ENCODE results near the gene AXDND1. TPM values are rescaled to one million over a fixed set of nuclear protein-coding genes. Genes with fewer than 3 reads are reported as not detected.

AXDND1 gene
- polyA plus RNA-seq, 1 of the 3 experiments (the other 2 are of a cell fraction), result 0.16 TPM

- TF ChIP-seq, protein P1, sequence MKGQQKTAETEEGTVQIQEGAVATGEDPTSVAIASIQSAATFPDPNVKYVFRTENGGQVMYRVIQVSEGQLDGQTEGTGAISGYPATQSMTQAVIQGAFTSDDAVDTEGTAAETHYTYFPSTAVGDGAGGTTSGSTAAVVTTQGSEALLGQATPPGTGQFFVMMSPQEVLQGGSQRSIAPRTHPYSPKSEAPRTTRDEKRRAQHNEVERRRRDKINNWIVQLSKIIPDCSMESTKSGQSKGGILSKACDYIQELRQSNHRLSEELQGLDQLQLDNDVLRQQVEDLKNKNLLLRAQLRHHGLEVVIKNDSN (IDR thresholded peaks at IDR 0.05; ENCODE audit: borderline replicate concordance, low read depth), result no peak
- TF ChIP-seq NRF1 (IDR thresholded peaks at IDR 0.05; ENCODE audit: low read depth, low read length), result no peak
- TF ChIP-seq YY1 (IDR thresholded peaks at IDR 0.05; ENCODE audit: low read depth), result no peak
- no peak for TF ChIP-seq TCF12 (IDR thresholded peaks at IDR 0.05)
- TF ChIP-seq EZH2phosphoT487 (IDR thresholded peaks at IDR 0.05; ENCODE audit: borderline replicate concordance, low read depth), result no peak
- TF ChIP-seq PBX3 (IDR thresholded peaks at IDR 0.05), result no peak
- no peak for TF ChIP-seq ELF1 (IDR thresholded peaks at IDR 0.05)
- TF ChIP-seq NFIC (IDR thresholded peaks at IDR 0.05; ENCODE audit: borderline replicate concordance), result no peak
- TF ChIP-seq, protein P2, sequence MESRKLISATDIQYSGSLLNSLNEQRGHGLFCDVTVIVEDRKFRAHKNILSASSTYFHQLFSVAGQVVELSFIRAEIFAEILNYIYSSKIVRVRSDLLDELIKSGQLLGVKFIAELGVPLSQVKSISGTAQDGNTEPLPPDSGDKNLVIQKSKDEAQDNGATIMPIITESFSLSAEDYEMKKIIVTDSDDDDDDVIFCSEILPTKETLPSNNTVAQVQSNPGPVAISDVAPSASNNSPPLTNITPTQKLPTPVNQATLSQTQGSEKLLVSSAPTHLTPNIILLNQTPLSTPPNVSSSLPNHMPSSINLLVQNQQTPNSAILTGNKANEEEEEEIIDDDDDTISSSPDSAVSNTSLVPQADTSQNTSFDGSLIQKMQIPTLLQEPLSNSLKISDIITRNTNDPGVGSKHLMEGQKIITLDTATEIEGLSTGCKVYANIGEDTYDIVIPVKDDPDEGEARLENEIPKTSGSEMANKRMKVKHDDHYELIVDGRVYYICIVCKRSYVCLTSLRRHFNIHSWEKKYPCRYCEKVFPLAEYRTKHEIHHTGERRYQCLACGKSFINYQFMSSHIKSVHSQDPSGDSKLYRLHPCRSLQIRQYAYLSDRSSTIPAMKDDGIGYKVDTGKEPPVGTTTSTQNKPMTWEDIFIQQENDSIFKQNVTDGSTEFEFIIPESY (IDR thresholded peaks at IDR 0.05; ENCODE audit: borderline replicate concordance, low read depth), result no peak
- no peak for TF ChIP-seq FOXM1 (IDR thresholded peaks at IDR 0.05; ENCODE audit: low read depth)
- TF ChIP-seq RXRA (IDR thresholded peaks at IDR 0.05; ENCODE audit: borderline replicate concordance, low read depth), result no peak
- no peak for TF ChIP-seq RAD21 (IDR thresholded peaks at IDR 0.05; ENCODE audit: low read length)
- no peak for TF ChIP-seq SMC3 (IDR thresholded peaks at IDR 0.05; ENCODE audit: low read depth, low read length)
- no peak for TF ChIP-seq POLR2AphosphoS5 (IDR thresholded peaks at IDR 0.05; ENCODE audit: low read depth, low read length)
- TF ChIP-seq CHD2 (IDR thresholded peaks at IDR 0.05; ENCODE audit: low read length, partially characterized antibody), result no peak
- TF ChIP-seq, protein P3, sequence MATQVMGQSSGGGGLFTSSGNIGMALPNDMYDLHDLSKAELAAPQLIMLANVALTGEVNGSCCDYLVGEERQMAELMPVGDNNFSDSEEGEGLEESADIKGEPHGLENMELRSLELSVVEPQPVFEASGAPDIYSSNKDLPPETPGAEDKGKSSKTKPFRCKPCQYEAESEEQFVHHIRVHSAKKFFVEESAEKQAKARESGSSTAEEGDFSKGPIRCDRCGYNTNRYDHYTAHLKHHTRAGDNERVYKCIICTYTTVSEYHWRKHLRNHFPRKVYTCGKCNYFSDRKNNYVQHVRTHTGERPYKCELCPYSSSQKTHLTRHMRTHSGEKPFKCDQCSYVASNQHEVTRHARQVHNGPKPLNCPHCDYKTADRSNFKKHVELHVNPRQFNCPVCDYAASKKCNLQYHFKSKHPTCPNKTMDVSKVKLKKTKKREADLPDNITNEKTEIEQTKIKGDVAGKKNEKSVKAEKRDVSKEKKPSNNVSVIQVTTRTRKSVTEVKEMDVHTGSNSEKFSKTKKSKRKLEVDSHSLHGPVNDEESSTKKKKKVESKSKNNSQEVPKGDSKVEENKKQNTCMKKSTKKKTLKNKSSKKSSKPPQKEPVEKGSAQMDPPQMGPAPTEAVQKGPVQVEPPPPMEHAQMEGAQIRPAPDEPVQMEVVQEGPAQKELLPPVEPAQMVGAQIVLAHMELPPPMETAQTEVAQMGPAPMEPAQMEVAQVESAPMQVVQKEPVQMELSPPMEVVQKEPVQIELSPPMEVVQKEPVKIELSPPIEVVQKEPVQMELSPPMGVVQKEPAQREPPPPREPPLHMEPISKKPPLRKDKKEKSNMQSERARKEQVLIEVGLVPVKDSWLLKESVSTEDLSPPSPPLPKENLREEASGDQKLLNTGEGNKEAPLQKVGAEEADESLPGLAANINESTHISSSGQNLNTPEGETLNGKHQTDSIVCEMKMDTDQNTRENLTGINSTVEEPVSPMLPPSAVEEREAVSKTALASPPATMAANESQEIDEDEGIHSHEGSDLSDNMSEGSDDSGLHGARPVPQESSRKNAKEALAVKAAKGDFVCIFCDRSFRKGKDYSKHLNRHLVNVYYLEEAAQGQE (IDR thresholded peaks at IDR 0.05; ENCODE audit: low read depth, low read length), result no peak
- TF ChIP-seq, protein P4, sequence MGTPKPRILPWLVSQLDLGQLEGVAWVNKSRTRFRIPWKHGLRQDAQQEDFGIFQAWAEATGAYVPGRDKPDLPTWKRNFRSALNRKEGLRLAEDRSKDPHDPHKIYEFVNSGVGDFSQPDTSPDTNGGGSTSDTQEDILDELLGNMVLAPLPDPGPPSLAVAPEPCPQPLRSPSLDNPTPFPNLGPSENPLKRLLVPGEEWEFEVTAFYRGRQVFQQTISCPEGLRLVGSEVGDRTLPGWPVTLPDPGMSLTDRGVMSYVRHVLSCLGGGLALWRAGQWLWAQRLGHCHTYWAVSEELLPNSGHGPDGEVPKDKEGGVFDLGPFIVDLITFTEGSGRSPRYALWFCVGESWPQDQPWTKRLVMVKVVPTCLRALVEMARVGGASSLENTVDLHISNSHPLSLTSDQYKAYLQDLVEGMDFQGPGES (IDR thresholded peaks at IDR 0.05; ENCODE audit: low read depth, low read length), result no peak
- TF ChIP-seq FOSL2 (IDR thresholded peaks at IDR 0.05; ENCODE audit: borderline replicate concordance, low read depth), result no peak
- TF ChIP-seq RCOR1 (IDR thresholded peaks at IDR 0.05; ENCODE audit: low read length), result no peak
- H3K9me3 ChIP-seq, result no peaks in the 10 kb centered on the region
- H3K9ac ChIP-seq, result no peak overlapping the region
- no peak overlapping the region for H3K4me2 ChIP-seq
- no peaks in the 10 kb centered on the region for H3K36me3 ChIP-seq (replicated peaks in 1 of 2; ENCODE audit: control insufficient read depth in 1 of 2, insufficient read depth in 2 of 2, low read length in 1 of 2)
- POLR2A ChIA-PET, result no interaction called here
- no peaks in the 10 kb centered on the region for H3K79me2 ChIP-seq (ENCODE audit: insufficient read depth)
- WGBS (ENCODE audit: low lambda C conversion rate), result 66% methylated on average over 1 of the region's 1 CpG
- H3K4me1 ChIP-seq (ENCODE audit: control insufficient read depth in 1 of 2, insufficient read depth in 2 of 2, low read depth in 1 of 2, low read length in 1 of 2), result no peaks in the 10 kb centered on the region
- no peak for DNase-seq
- H3K27me3 ChIP-seq (ENCODE audit: insufficient read depth), result no peaks in the 10 kb centered on the region
- H2AFZ ChIP-seq (ENCODE audit: low read depth), result no peak overlapping the region
- CTCF ChIA-PET, result interaction anchor here (0.6 to 3.1 kb wide), 4 partner anchors 10 to 1827 kb away, joined by 3 to 16 read pairs (median 4); no protein-coding TSS in a partner anchor
- no peak overlapping the region for H3K4me3 ChIP-seq (ENCODE audit: low read depth in 2 of 2, low read length in 1 of 2)
- no peaks in the 10 kb centered on the region for H3K9me2 ChIP-seq
- no peak overlapping the region for H3K27ac ChIP-seq (ENCODE audit: low read depth in 2 of 2, low read length in 1 of 2)
- H3F3A ChIP-seq (replicated peaks; ENCODE audit: insufficient read depth), result no peaks in the 10 kb centered on the region
- no peaks in the 10 kb centered on the region for H4K20me1 ChIP-seq (ENCODE audit: insufficient read depth)
Measured at GRCh38 chr1:179598631-179599030, 232.9 kb downstream of the AXDND1 start.

Data from SK-N-SH (cell line).